Smooth muscle cell (in vitro differentiated cells): ENCODE results near the gene IL16. TPM values are rescaled to one million over a fixed set of nuclear protein-coding genes. Genes with fewer than 3 reads are reported as not detected.

Experiments used
- DNase-seq: peaks from one replicate; lab custom pipeline; 2025; ENCODE audit not compliant: unreplicated experiment; lab: John Stamatoyannopoulos, UW
- H2AFZ ChIP-seq: fragments of 200-600 bp; sonication (generic); 2 replicates; pipeline ENCODE4 v1.6.0; 2016; ENCODE audit warnings: antibody characterized with exemption, low read depth, mild to moderate bottlenecking
- H3F3A ChIP-seq: fragments of 200-600 bp; sonication (generic); 2 replicates; pipeline ENCODE4 v1.6.0; 2017; ENCODE audit warnings: antibody characterized with exemption, low read depth
- H3K27ac ChIP-seq: fragments of 200-600 bp; sonication (generic); 2 replicates; pipeline ENCODE4 v1.5.1; 2016; ENCODE audit warnings: low read depth, mild to moderate bottlenecking
- H3K27me3 ChIP-seq: fragments of 200-600 bp; sonication (generic); 2 replicates; pipeline ENCODE4 v1.6.1; 2016; ENCODE audit warnings: low read depth, mild to moderate bottlenecking
- H3K36me3 ChIP-seq: fragments of 200-600 bp; sonication (generic); 2 replicates; pipeline ENCODE4 v1.5.1; 2016; ENCODE audit warnings: low read depth
- H3K4me1 ChIP-seq: fragments of 200-600 bp; sonication (generic); 2 replicates; pipeline ENCODE4 v1.5.1; 2016; ENCODE audit warnings: low read depth
- H3K4me2 ChIP-seq: fragments of 200-600 bp; sonication (generic); 2 replicates; pipeline ENCODE4 v1.6.0; 2016; ENCODE audit warnings: mild to moderate bottlenecking
- H3K4me3 ChIP-seq: fragments of 200-600 bp; sonication (generic); 2 replicates; pipeline ENCODE4 v1.5.1; 2016; ENCODE audit warnings: mild to moderate bottlenecking
- H3K79me2 ChIP-seq: fragments of 200-600 bp; sonication (generic); 2 replicates; pipeline ENCODE4 v1.6.0; 2016; ENCODE audit warnings: low read depth, mild to moderate bottlenecking
- H3K9ac ChIP-seq: fragments of 200-600 bp; sonication (generic); 2 replicates; pipeline ENCODE4 v1.6.0; 2016; ENCODE audit warnings: low read depth
- H3K9me3 ChIP-seq: fragments of 200-600 bp; sonication (generic); replicated peaks from 2 replicates; pipeline ENCODE4 v1.5.1; 2016; ENCODE audit warnings: low read depth
- H4K20me1 ChIP-seq: fragments of 200-600 bp; sonication (generic); 2 replicates; pipeline ENCODE4 v1.6.0; 2016; ENCODE audit warnings: low read depth
- WGBS: methylation state at CpG from one replicate; pipeline ENCODE4 v1.1.7; 2016; ENCODE audit warnings: low lambda C conversion rate; 5-methylcytosine and 5-hydroxymethylcytosine counted together
- polyA plus RNA-seq: library from polyadenylated mRNA; unstranded; fragments of >200 nt; fragmentation: Nextera tagmentation; extraction: Ambion mirVana; gene quantifications from 2 replicates; pipeline ENCODE4 v1.2.1, GENCODE V29; 2016
- total RNA-seq: library from RNA; depleted of rRNA; stranded (reverse); fragments of >200 nt; gene quantifications from 2 replicates; pipeline ENCODE4 v1.2.3, GENCODE V29; 2014
- TF ChIP-seq, protein P1 (sequence below): fragments of 200-600 bp; sonication (generic); IDR thresholded peaks from 2 replicates; pipeline ENCODE4 v1.5.1; 2017; ENCODE audit warnings: borderline replicate concordance, mild to moderate bottlenecking, antibody characterized with exemption; ENCODE audit not compliant: insufficient read depth, poor library complexity, severe bottlenecking

IL16 gene
- total and polyA plus RNA-seq, 2 experiments from 2014 or later = 1.3 to 1.4 TPM

DNA sequence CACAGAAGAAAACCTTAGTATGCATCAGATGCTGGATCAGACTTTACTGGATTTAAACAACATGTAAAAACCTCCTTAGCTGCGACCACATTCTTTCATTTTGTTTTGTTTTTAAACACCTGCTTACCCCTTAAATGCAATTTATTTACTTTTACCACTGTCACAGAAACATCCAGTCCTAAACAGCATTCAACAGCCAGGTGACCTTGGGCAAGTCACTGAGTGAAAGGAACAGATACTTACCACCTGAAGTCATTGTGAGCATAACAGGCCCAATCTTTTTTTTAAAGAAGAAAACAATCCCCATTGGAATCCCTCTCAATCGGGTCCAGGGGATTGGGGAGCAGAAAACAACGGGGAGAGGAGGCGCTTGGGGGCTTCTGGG lies 126.9 kb downstream of the IL16 start:
- no peak for DNase-seq

DNA sequence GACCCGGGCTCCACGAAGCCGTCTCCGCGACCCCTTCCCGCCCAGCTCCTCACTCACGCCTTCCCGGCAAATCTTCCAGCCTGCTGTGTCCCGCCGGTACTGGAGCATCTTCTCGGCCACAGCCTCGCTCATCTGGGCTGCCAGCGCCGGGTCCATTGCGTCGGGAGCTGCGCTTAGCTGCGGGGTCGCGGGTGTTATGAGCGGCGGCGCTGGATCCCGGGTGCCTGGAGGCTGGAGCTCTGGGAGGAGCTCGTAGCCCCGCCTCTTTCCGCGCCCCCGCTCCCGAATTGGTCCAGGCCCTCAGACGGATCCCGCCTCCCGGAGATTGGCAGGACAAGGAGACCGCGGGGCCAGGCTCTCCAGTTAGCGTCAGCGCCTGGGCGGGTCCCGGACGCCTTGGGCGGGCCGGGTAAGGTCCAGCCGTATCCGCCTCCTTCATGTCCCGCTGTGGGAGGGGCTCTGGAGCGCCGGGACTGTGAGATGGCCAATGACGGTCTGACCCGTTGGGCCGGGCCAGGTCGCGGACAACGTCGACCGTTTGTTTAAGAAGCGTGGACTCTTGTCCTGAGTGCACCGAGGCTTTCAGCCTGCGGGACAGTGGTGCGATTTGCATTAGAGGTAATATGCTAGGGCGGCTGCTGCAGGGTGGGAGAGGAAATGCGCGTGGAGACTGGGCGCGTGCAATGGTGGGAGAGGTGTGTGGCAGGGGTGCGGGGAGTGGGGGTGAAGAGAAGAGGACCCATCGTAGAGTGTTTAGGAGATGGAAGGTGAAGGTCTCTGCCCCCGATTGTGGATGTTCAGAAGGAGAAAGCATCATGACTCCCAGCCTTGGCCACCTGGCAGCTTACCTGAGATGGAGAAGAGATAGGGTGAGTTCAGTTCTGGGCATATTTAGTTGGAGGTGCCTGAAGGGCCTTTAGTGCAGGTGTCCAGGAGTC lies 127.5 kb downstream of the IL16 start, which contains the start of gene STARD5:
STARD5 (minus strand) TSS at position 198 of the 938 bp plus-strand sequence; CDS start at position 156, 42 bp downstream.
- Histone ChIP-seq H3K27ac (no peak within 1 kb of the TSS), H3K9me3 (no peaks in the 10 kb centered on the region), H2AFZ (peak within 1 kb of the TSS; percentile 97), H3K36me3 (peaks cover 4% of the 10 kb centered on the region), H3K4me2 (peak within 1 kb of the TSS; percentile 85), H3K27me3 (no peaks in the 10 kb centered on the region), H3K4me3 (peak within 1 kb of the TSS; percentile 67), H3K4me1 (peaks cover 11% of the 10 kb centered on the region), H3K9ac (peak within 1 kb of the TSS; percentile 59), H3F3A (peaks cover 24% of the 10 kb centered on the region), H4K20me1 (peaks cover 4% of the 10 kb centered on the region), H3K79me2 (no peaks in the 10 kb centered on the region)
- TF ChIP-seq, protein P1, sequence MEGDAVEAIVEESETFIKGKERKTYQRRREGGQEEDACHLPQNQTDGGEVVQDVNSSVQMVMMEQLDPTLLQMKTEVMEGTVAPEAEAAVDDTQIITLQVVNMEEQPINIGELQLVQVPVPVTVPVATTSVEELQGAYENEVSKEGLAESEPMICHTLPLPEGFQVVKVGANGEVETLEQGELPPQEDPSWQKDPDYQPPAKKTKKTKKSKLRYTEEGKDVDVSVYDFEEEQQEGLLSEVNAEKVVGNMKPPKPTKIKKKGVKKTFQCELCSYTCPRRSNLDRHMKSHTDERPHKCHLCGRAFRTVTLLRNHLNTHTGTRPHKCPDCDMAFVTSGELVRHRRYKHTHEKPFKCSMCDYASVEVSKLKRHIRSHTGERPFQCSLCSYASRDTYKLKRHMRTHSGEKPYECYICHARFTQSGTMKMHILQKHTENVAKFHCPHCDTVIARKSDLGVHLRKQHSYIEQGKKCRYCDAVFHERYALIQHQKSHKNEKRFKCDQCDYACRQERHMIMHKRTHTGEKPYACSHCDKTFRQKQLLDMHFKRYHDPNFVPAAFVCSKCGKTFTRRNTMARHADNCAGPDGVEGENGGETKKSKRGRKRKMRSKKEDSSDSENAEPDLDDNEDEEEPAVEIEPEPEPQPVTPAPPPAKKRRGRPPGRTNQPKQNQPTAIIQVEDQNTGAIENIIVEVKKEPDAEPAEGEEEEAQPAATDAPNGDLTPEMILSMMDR = no peak
- 4% methylated on average over 54 of the region's 67 CpGs for WGBS
- peak; percentile 87 for DNase-seq

More for the DNA sequence above, 126.9 kb downstream of the IL16 start:
- H3F3A ChIP-seq = peaks cover 24% of the 10 kb centered on the region
- H3K9ac ChIP-seq = peak overlapping the region; percentile 59
- peaks cover 11% of the 10 kb centered on the region for H3K4me1 ChIP-seq
- TF ChIP-seq, protein P1 = no peak
- no peaks in the 10 kb centered on the region for H3K27me3 ChIP-seq
- peak overlapping the region; percentile 58 for H2AFZ ChIP-seq
- H3K79me2 ChIP-seq = no peaks in the 10 kb centered on the region
- 16% methylated on average over 3 of the region's 4 CpGs for WGBS
- H3K4me3 ChIP-seq = peak overlapping the region; percentile 67
- peaks cover 6% of the 10 kb centered on the region for H3K36me3 ChIP-seq
- H3K4me2 ChIP-seq = peak overlapping the region; percentile 85
- H4K20me1 ChIP-seq = peaks cover 4% of the 10 kb centered on the region
- H3K27ac ChIP-seq = no peak overlapping the region
- no peaks in the 10 kb centered on the region for H3K9me3 ChIP-seq

DNA sequence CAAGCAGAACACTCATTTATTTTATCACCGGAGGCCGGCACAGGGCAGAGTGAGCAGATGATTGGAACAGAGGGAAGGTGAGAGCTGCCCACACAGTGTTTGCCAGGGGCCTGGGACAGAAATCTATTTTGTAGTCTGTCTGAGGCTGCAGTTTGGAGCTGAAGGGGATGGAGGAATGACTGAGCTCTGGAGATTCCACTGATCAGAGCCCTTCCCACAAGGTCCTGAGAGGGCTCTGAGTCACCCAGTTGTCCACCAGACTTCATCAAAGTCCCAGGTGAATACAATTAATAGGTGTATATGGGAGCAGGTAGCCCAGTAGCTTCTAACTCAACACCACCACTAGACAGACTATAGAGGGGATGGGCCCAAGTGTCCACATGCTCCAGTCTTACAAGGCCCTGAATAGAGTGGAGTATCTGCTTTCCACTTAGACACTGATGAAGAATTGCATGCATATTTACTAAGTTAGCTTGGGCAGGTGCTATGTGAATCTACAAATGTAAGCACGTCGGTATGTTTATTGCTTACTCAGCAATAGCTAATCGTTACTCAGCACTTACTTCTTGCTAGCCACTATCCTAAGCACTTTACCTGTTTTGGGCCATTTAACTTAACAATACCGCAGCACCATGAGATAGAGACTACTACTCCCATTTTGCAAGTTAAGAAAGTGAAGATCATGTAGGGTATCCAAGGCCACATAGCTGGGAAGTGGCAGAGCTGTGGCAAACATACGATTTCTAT lies 130.0 kb downstream of the IL16 start:
- no peaks in the 10 kb centered on the region for H3K79me2 ChIP-seq
- no peaks in the 10 kb centered on the region for H3K36me3 ChIP-seq
- H4K20me1 ChIP-seq = peaks cover 4% of the 10 kb centered on the region
- peak overlapping the region; percentile 33 for H3K4me2 ChIP-seq
- peaks cover 24% of the 10 kb centered on the region for H3F3A ChIP-seq
- no peak overlapping the region for H2AFZ ChIP-seq
- peak overlapping the region; percentile 72 for H3K27ac ChIP-seq
- peak overlapping the region; percentile 0 for H3K9ac ChIP-seq
- H3K27me3 ChIP-seq = no peaks in the 10 kb centered on the region
- DNase-seq = no peak
- 88% methylated on average over 7 of the region's 7 CpGs for WGBS
- H3K4me3 ChIP-seq = no peak overlapping the region
- peaks cover 11% of the 10 kb centered on the region for H3K4me1 ChIP-seq
- H3K9me3 ChIP-seq = no peaks in the 10 kb centered on the region
- TF ChIP-seq, protein P1 = no peak
